ENCODE data around the gene PTPRR. TPM values are rescaled to one million over a fixed set of nuclear protein-coding genes. Genes with fewer than 3 reads are reported as not detected.

The PTPRR gene
- under 1 TPM; 0.64 to 0.82 (median 0.73) TPM for polyA plus RNA-seq (ENCODE audit: insufficient read length in 4 of 4)

- no peak for DNase-seq (ENCODE audit: low read depth in 4 of 4, low spot score in 2 of 4)
Observed at GRCh38 chr12:70920251-70920851, at the start of gene PTPRR. TSS of gene PTPRR (minus strand) at chr12:70920738. CDS start at chr12:70920390, 348 bp downstream.

DNA sequence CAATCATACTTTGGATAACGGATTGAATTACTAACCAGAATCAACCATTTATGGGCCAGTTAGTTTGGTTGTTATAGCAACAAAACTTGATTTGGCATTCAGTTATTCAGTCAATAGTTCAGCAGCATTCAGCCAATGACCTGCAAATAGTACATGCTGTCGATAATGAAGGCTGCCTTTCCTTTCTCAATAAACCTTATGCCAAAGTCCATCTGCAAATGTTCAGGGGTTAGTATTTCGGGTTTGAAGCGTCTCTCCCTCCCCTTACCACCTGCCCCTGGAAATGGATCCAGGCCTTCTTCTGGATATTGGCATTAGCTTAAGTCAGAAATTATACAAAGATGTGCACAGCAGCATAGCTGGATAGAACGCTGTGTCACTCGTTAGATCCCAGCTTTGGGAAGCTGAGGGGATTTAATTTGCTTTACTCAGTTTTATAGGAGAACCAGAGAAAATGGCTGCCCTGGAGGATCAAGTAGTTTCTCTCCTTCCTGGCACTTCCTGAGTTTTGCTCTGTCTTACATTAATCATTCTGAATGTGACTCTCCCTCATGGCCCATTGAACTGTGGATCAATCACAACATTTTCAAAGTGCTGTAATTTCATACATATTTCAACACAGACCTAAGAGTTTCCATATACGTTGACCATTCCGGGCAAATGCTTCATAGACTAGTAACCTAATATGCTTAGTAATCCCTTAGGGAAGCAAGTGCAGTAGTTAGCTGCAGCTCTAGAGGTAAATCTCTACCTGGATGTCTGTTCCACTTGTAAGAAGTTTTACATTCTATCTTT is 46.7 kb upstream of the PTPRR start:
- no peak for DNase-seq (ENCODE audit: low read depth in 4 of 4, low spot score in 2 of 4)

DNA sequence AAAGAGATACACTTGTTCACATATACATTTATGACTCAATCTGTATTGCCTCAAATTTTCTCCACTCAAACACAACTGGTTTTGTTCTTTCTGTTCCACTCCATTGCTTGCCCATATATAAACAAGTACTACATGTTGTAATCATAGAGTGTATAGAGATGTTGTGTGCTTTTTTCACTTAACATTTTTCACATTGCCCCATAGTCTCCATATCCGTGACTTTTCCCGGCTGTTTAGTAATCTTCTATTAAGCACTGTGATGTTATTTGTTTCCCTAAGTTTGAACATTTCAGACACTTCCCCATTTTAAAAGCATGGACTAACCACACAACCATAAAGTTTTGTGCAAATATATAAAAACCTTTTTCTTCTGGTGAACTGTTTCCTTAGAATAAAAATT is 45.5 kb upstream of the PTPRR start:
- no peak for DNase-seq (ENCODE audit: low read depth in 4 of 4, low spot score in 2 of 4)

DNA sequence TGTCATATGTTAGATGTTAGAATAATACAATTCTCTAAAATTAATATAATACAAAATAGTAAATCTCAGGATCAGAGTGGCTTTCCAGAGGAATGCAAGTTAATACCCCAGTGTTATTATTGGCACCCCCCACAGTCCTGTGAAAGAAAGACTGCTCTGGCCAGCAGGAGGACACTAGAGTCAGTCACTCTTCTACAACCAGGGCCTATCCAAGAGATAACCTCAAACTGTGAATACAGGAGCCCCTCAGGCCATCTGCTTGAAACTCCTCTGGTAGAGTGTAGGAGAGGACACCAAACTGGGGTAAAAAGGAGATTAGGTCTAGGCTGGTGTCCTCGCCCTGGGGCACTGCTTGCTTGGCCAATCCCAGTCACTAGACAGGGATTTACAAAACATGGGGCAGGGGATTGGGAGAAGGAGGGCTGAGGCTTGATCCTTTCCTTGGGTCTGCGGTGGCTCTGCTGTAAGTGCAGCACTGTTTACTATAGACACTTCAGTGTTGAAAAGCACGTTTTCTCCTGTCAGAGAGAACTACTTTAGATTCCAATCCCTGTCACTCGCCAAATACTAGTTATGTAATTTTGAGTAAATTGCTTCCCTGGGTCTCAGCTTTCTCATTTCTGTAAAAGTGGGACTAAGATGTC is 44.5 kb upstream of the PTPRR start:
- no peak for DNase-seq (ENCODE audit: low read depth in 4 of 4, low spot score in 2 of 4)

- no peak for DNase-seq (ENCODE audit: low read depth in 4 of 4, low spot score in 2 of 4)
Observed at GRCh38 chr12:70963081-70963660, 42.6 kb upstream of the PTPRR start.

DNA sequence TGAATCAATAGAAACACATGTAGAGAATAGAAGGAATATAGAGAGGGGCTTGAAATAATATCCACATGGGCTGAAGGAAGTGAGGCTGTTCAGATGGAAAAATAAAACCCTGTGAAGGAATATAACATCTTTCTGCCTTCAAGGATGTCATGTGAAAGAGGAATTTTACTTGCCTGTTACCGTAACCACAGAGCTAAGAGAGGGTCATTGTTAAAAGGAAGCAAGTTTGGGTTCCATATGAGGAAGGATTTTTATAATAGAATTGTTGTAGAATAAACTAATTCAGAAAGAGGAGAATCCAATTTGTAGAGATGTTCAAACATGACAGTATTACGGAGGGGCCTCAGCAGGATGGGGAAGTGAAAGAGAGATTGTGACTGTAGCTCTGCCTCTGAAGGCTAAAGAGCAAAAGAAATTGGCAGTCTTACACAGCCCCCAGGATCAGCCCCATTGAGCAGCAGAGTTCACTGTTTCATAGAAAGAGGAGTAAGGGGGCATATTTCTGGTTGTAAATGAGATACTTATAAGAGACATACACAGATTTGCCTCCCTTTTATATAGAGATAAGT is 41.8 kb upstream of the PTPRR start:
- no peak for DNase-seq (ENCODE audit: low read depth in 4 of 4, low spot score in 2 of 4)

DNA sequence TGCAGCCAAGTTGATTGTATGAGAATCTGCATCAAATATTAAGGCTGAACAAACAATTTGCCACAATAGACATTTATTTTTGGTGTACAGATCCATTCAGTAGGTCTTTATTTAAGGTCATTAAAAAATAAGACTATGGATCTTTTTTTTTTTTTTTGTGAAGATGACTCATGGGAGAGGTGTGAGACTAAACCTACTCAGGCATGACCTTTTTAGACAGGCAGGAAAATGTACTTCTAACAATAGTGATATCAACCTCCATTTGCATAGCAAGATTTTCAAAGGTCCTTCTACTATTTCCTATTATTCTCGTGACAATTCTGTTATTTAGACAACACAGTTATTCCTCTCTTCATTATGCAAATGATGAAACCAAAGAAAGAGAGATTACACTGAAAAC is 39.9 kb upstream of the PTPRR start:
- no peak for DNase-seq (ENCODE audit: low read depth in 4 of 4, low spot score in 2 of 4)

- no peak for DNase-seq (ENCODE audit: low read depth in 4 of 4, low spot score in 2 of 4)
Observed at GRCh38 chr12:70955415-70955814, 34.9 kb upstream of the PTPRR start.

DNA sequence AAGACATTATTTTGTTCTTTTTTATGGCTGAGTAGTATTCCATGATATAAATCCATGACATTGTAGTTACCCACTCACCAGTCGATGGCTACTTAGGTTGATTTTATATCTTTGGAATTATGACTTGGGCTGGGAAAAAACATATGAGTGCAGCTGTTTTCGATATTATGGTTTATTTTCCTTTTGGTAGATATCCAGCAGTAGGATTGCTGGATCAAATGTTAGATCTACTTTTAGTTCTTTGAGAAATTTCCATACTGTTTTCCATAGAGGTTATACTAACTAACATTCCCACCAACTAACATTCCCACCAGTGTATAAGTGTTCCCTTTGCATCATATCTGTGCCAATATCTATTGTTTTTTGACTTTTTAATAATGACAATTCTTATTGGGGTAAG is 29.9 kb upstream of the PTPRR start:
- DNase-seq (ENCODE audit: low read depth in 4 of 4, low spot score in 2 of 4) = no peak

- no peak for DNase-seq (ENCODE audit: low read depth in 4 of 4, low spot score in 2 of 4)
Observed at GRCh38 chr12:70948976-70949336, 28.4 kb upstream of the PTPRR start.

- DNase-seq (ENCODE audit: low read depth in 4 of 4, low spot score in 2 of 4) = no peak
Observed at GRCh38 chr12:70948236-70948975, 27.9 kb upstream of the PTPRR start.

DNA sequence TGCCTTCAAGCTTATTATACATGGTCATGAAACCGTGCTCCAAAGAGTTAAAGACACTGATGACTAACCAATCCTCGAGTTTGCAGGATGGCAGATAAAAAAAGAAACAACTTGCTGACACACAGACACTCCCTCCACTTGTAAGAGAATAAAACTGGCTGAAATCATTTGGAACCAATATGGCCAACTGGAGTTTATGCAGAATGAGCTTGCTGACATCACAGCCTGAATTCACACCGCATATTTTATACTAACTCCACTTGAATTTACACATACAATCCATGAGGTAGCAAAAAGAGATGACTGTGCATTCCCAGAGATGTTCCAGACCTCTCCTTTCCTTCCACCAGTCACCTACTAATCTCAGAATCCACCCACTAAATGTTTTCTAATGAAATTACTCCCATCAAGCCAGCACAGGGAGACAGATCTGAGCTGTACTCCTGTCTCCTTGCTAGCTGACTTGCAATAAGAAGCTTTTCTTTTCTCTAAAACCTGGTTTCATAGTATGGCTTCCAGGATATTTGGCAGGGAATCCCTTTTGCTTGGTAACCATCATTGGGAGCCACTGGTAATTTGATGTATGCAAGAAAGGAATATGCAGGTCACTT is 15.8 kb upstream of the PTPRR start:
- DNase-seq (ENCODE audit: low read depth in 4 of 4, low spot score in 2 of 4) = no peak

GRCh38 chr12:70933133-70933532 is 12.6 kb upstream of the PTPRR start:
- DNase-seq (ENCODE audit: low read depth in 4 of 4, low spot score in 2 of 4) = no peak

DNA sequence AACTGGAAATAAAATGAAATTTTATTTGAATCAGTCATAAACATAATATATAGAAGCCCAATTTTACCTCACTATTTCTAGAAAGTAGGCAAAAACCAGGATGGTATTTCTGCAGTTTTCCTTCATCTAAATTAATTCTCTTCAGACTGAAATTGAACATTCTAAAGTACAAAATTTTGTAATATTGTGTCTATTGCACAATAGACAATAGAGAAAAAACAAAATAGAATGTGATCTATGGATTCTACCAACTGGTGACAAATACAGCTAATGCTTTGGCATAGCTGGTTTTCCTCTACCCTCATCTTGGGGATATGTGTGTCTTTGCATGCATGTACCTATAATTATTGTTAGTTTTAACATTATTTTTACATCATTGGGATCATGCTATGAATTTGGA is 8.5 kb upstream of the PTPRR start:
- DNase-seq (ENCODE audit: low read depth in 4 of 4, low spot score in 2 of 4) = no peak

- no peak for DNase-seq (ENCODE audit: low read depth in 4 of 4, low spot score in 2 of 4)
Observed at GRCh38 chr12:70928071-70928470, 7.5 kb upstream of the PTPRR start.

DNA sequence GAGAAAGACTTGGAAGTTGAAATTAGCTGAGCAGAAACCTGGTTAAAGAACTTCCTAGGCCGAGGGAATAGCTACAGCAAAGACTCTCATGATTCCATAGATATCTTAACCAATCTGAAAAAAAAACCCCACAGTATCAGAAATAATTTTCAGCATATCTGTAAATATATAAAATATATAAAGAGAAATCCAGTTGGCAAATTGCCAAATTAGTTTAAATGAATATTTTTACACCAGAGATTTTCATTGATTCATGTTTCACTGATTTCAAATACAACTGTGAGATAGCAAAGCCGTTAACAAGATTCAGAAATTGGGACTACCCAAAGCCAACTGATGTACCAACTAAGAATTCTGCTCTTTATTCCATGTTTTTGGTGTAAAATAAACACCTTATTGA is 6.8 kb upstream of the PTPRR start:
- no peak for DNase-seq (ENCODE audit: low read depth in 4 of 4, low spot score in 2 of 4)

DNA sequence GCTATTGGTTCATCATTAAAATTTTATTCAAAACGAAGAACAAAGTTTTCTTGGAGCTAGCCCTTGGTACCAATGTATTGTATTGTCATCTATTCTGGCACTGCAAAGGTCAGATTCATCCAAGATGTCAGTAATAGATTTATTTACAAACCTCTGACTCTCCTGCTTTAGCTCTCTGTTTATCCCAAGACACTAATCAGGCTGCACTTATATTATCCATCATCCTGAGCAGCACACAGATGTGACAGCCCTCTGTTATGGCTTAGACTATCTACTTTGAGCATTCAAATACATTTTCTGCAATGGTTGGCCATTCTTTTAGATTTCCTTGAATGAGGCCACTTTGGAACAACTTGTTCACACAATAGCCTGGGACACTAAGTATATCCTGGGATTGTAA is 5.0 kb upstream of the PTPRR start:
- no peak for DNase-seq (ENCODE audit: low read depth in 4 of 4, low spot score in 2 of 4)

- no peak for DNase-seq (ENCODE audit: low read depth in 4 of 4, low spot score in 2 of 4)
Observed at GRCh38 chr12:70920891-70921290, 353 bp upstream of the PTPRR start.

DNA sequence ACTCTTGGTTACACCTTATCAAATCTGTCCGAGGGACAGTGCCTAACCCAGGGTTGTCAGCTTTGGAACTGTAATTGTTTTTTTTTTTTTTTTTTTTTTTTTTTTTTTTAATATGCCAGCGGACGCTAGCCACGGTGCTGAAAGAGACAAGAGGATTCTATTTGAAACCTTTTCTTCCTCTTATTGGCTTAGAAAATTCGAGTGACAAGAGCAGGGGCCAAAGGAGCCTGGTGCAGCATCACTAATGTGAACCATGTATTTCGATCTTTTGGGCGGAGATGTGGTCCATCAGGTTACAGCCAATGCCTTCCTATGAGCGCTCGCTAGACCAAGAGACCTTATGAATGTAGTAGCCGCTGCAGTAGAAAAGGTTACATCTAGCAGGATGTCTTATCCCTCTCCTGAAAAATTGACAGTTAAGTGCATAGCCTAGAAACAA is 922 bp downstream of the PTPRR start:
- DNase-seq (ENCODE audit: low read depth in 4 of 4, low spot score in 2 of 4) = peak in 1 of 4 donors; percentile 9

GRCh38 chr12:70919176-70919575 is 1.4 kb downstream of the PTPRR start:
- no peak for DNase-seq (ENCODE audit: low read depth in 4 of 4, low spot score in 2 of 4)
